CD4-positive, alpha-beta memory T cell (primary cell): ENCODE data around the gene RYR1. TPM values are rescaled to one million over a fixed set of nuclear protein-coding genes. Genes with fewer than 3 reads are reported as not detected.

ENCODE experiments used
- CTCF ChIA-PET: fragments of 350-600 bp; sonication (Branson Sonifier 250); formaldehyde crosslinking; loops from one replicate; lab custom pipeline; 2021; ENCODE audit warnings: inconsistent platforms; ENCODE audit not compliant: partially characterized antibody; lab: Charles Lee
- POLR2A ChIA-PET: fragments of 350-600 bp; sonication (Branson Sonifier 250); formaldehyde crosslinking; loops from one replicate; lab custom pipeline; 2021; ENCODE audit not compliant: partially characterized antibody; lab: Charles Lee
- DNase-seq, 5 donors: peaks; one replicate each; pipeline versions ENCODE4 v3.0.0 to v3.0.0-alpha.2; 2020 to 2022; ENCODE audit warnings: mixed read lengths in 1 of 5
- H3K27ac ChIP-seq: one replicate; pipeline ENCODE4 v1.7.0; 2013; ENCODE audit warnings: low read depth, low read length
- H3K27me3 ChIP-seq: 2 replicates; pipeline ENCODE4 v1.7.0; 2013; ENCODE audit warnings: mild to moderate bottlenecking, low read length, moderate library complexity; ENCODE audit not compliant: insufficient read depth
- H3K36me3 ChIP-seq: 2 replicates; pipeline ENCODE4 v1.7.0; 2013; ENCODE audit warnings: mild to moderate bottlenecking, low read length, moderate library complexity; ENCODE audit not compliant: insufficient read depth
- H3K4me1 ChIP-seq: 2 replicates; pipeline ENCODE4 v1.7.0; 2013; ENCODE audit warnings: mild to moderate bottlenecking, low read length, moderate library complexity; ENCODE audit not compliant: insufficient read depth
- H3K4me3 ChIP-seq, 2 donors: one replicate each; pipeline ENCODE4 v1.7.0; 2013; ENCODE audit warnings: low read length in 2 of 2, mild to moderate bottlenecking in 1 of 2
- H3K9me3 ChIP-seq, 2 donors: one replicate each; pipeline ENCODE4 v1.7.0; 2013; ENCODE audit warnings: low read length in 2 of 2, control low read depth in 1 of 2; ENCODE audit not compliant: control insufficient read depth in 1 of 2
- H3K27ac Mint-ChIP-seq, 7 donors: one replicate each; pipeline ENCODE4 v1.8.0; 2020 to 2021; ENCODE audit warnings: mixed read lengths in 7 of 7, mild to moderate bottlenecking in 6 of 7, inconsistent platforms in 3 of 7, moderate library complexity in 3 of 7
- H3K27me3 Mint-ChIP-seq, 2 donors: one replicate each; pipeline ENCODE4 v1.8.0; 2020 to 2021; ENCODE audit warnings: mixed read lengths in 2 of 2
- H3K36me3 Mint-ChIP-seq, 2 donors: one replicate each; pipeline ENCODE4 v1.8.0; 2020 to 2021; ENCODE audit warnings: mixed read lengths in 2 of 2, inconsistent platforms in 1 of 2, mild to moderate bottlenecking in 1 of 2
- H3K4me1 Mint-ChIP-seq, 4 donors: one replicate each; pipeline ENCODE4 v1.8.0; 2020 to 2021; ENCODE audit warnings: mixed read lengths in 4 of 4, mild to moderate bottlenecking in 1 of 4
- H3K4me3 Mint-ChIP-seq, 8 donors: one replicate each; pipeline ENCODE4 v1.8.0; 2020 to 2021; ENCODE audit warnings: mixed read lengths in 8 of 8, mild to moderate bottlenecking in 7 of 8, moderate library complexity in 6 of 8, inconsistent platforms in 3 of 8
- H3K9me3 Mint-ChIP-seq, 8 donors: one replicate each; pipeline ENCODE4 v1.8.0; 2020 to 2021; ENCODE audit warnings: mixed read lengths in 8 of 8, mild to moderate bottlenecking in 5 of 8, inconsistent platforms in 3 of 8, moderate library complexity in 1 of 8
- intact Hi-C: fragments of 100-400 bp; cut with micrococcal nuclease; formaldehyde crosslinking; loops from one replicate; pipeline ENCODE4 v1.15.1; 2023
- polyA plus RNA-seq, 2 donors: library from polyadenylated mRNA; unstranded; fragments of 300-500 nt; fragmentation: Illumina TruSeq; gene quantifications; one replicate each; pipeline ENCODE4 v1.2.3, GENCODE V29; 2021
- total RNA-seq, 2 experiments: library from RNA; stranded (reverse); gene quantifications; one replicate each; pipeline ENCODE4 v1.2.3, GENCODE V29; 2021

Gene RYR1
- total and polyA plus RNA-seq, 4 experiments from 2014 or later = 0.02 to 6.2 (median 2.7) TPM

DNA sequence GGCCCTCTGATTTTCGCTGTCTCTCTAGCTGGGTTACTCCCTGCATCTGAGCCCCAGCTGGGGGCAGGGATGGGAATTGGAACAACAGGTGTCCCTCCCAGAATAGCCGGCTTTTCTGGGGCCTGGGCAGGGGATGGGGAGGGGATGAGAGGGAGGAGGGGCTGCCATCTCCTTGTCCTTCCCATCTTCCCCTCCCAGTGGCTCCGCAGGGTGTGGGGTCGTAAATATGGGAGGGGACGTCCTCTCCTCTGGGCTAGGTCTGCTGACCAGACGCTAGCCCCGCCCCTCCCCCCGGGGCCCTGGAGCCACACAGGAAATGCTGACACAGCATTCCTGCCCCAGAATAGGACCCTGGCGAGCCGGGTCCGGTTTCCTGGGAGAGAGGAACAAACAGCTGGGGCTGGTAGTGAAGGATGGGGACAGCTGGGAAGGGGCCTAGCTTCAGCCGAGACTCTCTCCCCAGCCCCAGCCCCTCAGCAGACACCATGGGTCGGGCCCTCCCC is 1.1 kb downstream of the RYR1 start:
- no peak for DNase-seq
- no peaks in the 10 kb centered on the region for H3K36me3 Mint-ChIP-seq
- Histone ChIP-seq H3K9me3 (no peaks in the 10 kb centered on the region), H3K36me3 (no peaks in the 10 kb centered on the region), H3K27ac (no peak overlapping the region), H3K4me3 (no peak overlapping the region), H3K27me3 (peaks cover 3% of the 10 kb centered on the region), H3K4me1 (peaks cover 8% of the 10 kb centered on the region)
- intact Hi-C loops = no loop called here
- CTCF ChIA-PET = interaction anchor here (0.7 kb wide), 1 partner anchor 32 kb away, joined by 4 read pairs; the partner anchor contains the start of gene FAM98C
- no peaks in the 10 kb centered on the region for H3K9me3 Mint-ChIP-seq
- H3K4me3 Mint-ChIP-seq = peak overlapping the region in 5 of 8 donors; percentile 3 to 70 (median 55)
- H3K27me3 Mint-ChIP-seq = peaks cover 5 to 11% of the 10 kb centered on the region in 2 donors
- POLR2A ChIA-PET = no interaction called here
- H3K4me1 Mint-ChIP-seq = peaks cover 5 to 11% (median 6%) of the 10 kb centered on the region in 4 donors
- H3K27ac Mint-ChIP-seq = no peak overlapping the region

DNA sequence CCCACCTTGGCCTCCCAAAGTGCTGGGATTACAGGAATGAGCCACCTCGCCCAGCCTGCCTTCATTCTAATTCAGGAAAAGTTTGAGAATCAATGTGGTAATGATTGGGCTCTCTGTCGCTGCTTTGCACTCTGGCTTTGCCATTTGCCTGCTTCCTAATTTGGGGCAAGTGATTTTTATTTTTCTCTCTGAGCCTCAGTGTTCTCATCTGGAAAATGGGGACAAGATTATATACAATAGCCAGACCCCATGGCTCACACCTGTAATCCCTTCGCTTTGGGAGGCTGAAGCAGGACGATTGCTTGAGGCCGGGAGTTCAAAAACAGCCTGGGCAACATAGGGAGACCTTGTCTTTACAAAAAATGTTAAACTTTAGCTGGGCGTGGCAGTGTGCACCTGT is 3.8 kb downstream of the RYR1 start:
- intact Hi-C loops = no loop called here
- Histone ChIP-seq H3K27ac (no peak overlapping the region), H3K4me1 (peaks cover 8% of the 10 kb centered on the region), H3K27me3 (peaks cover 3% of the 10 kb centered on the region), H3K36me3 (no peaks in the 10 kb centered on the region), H3K9me3 (no peaks in the 10 kb centered on the region), H3K4me3 (no peak overlapping the region)
- H3K9me3 Mint-ChIP-seq = no peaks in the 10 kb centered on the region
- ChIA-PET POLR2A (no interaction called here), CTCF (interaction anchor here (1.1 kb wide), 1 partner anchor 9 kb away, joined by 3 read pairs; no protein-coding TSS in a partner anchor)
- H3K27me3 Mint-ChIP-seq = peaks cover 5 to 14% of the 10 kb centered on the region in 2 donors
- H3K27ac Mint-ChIP-seq = no peak overlapping the region
- no peak for DNase-seq
- H3K4me3 Mint-ChIP-seq = no peak overlapping the region
- H3K36me3 Mint-ChIP-seq = no peaks in the 10 kb centered on the region
- peaks cover 5 to 10% (median 6%) of the 10 kb centered on the region in 4 donors for H3K4me1 Mint-ChIP-seq

DNA sequence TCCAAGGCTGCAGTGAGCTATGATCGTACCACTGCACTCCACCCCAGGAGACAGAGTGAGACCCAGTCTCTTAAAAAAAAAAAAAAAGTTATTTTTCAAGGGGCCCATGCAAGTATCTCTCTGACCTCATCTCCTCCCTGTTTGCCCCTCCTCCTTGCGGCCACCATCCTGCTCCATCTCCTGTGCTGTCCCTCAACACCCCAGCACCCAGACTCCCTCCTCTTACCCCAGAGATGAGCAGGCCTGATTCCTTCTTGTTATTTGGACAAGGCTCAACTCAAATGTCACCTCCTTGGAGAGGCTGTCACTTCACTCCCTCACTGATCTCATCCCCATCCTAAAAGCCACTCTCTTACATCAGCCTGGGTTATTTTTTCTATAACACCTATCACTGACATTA is 4.4 kb downstream of the RYR1 start:
- Mint-ChIP-seq H3K4me1 (peaks cover 5 to 10% (median 6%) of the 10 kb centered on the region in 4 donors), H3K27me3 (peaks cover 5 to 14% of the 10 kb centered on the region in 2 donors), H3K4me3 (no peak overlapping the region), H3K27ac (peak overlapping the region in 1 of 7 donors; percentile 8), H3K36me3 (no peaks in the 10 kb centered on the region), H3K9me3 (no peaks in the 10 kb centered on the region)
- H3K4me1 ChIP-seq = peaks cover 8% of the 10 kb centered on the region
- no peak overlapping the region for H3K4me3 ChIP-seq
- CTCF ChIA-PET = interaction anchor here (1.1 kb wide), 1 partner anchor 10 kb away, joined by 3 read pairs; no protein-coding TSS in a partner anchor
- peaks cover 3% of the 10 kb centered on the region for H3K27me3 ChIP-seq
- intact Hi-C loops = no loop called here
- no peak for DNase-seq
- POLR2A ChIA-PET = no interaction called here
- H3K36me3 ChIP-seq = no peaks in the 10 kb centered on the region
- no peak overlapping the region for H3K27ac ChIP-seq
- H3K9me3 ChIP-seq = no peaks in the 10 kb centered on the region

DNA sequence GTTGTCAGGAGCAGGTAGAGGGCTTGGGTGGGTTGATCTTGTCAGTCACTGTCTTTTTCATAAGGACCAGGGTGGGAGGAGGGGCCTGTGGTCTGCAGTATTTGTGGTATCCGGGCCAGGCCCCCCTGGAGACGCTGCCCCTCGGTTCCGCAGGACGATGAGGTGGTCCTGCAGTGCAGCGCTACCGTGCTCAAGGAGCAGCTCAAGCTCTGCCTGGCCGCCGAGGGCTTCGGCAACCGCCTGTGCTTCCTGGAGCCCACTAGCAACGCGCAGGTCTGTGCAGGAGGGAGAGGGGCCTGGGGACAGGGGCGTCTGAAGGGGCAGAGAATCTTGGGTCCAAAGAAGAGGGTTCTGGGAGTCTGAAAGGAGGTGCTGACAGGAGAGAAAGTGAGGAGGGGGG is 7.1 kb downstream of the RYR1 start:
- Mint-ChIP-seq H3K27me3 (peaks cover 2 to 12% of the 10 kb centered on the region in 2 donors), H3K36me3 (no peaks in the 10 kb centered on the region), H3K9me3 (no peaks in the 10 kb centered on the region), H3K4me1 (peaks cover 0 to 4% (median 0%) of the 10 kb centered on the region in 4 donors), H3K27ac (no peak overlapping the region), H3K4me3 (no peak overlapping the region)
- no peak for DNase-seq
- Histone ChIP-seq H3K9me3 (no peaks in the 10 kb centered on the region), H3K4me3 (no peak overlapping the region), H3K27me3 (no peaks in the 10 kb centered on the region), H3K27ac (no peak overlapping the region), H3K4me1 (no peaks in the 10 kb centered on the region), H3K36me3 (no peaks in the 10 kb centered on the region)
- POLR2A ChIA-PET = no interaction called here
- intact Hi-C loops = no loop called here
- CTCF ChIA-PET = interaction anchor here (1.3 kb wide), 1 partner anchor 37 kb away, joined by 5 read pairs; the partner anchor contains the start of gene FAM98C

DNA sequence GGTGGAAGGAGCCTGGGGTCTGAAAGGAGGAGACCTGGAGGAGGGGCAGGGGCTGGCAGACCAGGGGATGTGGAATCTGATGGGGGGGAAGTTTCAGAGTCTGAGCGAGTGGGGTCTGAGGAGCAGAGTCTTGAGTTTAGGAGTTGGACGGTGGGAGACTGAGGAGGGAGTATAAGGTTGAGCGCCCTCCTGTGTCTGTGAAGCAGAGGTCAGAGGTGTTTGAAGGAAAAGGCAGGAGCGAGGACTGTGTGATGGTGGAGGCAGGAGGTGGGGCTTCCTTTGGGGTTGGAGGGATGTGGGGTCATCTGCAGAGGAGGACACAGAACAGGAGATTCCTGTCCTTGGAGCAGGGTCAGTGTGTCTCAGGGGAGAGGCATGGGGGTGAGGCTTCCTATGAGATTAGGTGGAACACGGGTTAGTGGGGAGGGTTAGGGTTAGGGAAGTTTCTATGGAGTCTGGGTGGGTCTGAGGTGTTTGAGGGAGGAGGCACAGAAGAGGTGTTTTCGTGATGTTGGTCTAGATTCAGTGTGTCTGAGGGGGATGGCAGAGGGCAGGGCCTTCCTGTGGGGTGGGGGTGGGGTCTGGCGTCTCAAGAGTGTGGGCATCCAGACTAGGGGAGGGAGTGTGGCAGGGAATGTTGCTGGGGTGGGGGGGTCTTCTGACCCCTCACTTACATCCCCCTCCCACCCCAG is 8.3 kb downstream of the RYR1 start:
- Mint-ChIP-seq H3K4me3 (no peak overlapping the region), H3K4me1 (peaks cover 0 to 4% (median 0%) of the 10 kb centered on the region in 4 donors), H3K27ac (peak overlapping the region in 2 of 7 donors; percentile 14 to 28), H3K27me3 (peaks cover 2 to 12% of the 10 kb centered on the region in 2 donors), H3K36me3 (no peaks in the 10 kb centered on the region), H3K9me3 (no peaks in the 10 kb centered on the region)
- H3K9me3 ChIP-seq = no peaks in the 10 kb centered on the region
- no peak overlapping the region for H3K27ac ChIP-seq
- no peaks in the 10 kb centered on the region for H3K4me1 ChIP-seq
- ChIA-PET CTCF (no interaction called here), POLR2A (no interaction called here)
- no peak overlapping the region for H3K4me3 ChIP-seq
- H3K27me3 ChIP-seq = no peaks in the 10 kb centered on the region
- intact Hi-C loops = no loop called here
- no peak for DNase-seq
- H3K36me3 ChIP-seq = no peaks in the 10 kb centered on the region

DNA sequence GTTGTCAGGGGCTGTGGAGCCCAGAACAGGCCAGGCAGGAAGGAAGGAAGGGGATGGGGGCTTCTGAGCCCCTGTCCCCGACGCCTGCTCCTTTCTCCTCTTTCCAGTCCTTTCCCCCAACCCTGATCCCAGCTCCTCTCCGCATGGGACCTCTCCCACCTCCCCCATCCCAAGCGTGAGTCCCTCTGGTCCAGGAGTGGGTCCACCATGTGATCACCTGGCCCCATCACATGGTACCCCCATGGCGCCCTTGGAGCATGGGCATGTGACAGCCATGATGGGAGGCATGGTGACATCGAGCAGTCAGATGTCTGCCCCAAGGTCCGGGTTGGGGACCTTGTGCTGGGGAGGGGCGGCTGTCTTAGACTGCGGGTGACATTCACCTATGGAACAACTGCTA is 9.2 kb downstream of the RYR1 start:
- DNase-seq = no peak
- Mint-ChIP-seq H3K4me3 (no peak overlapping the region), H3K9me3 (no peaks in the 10 kb centered on the region), H3K27me3 (peaks cover 2 to 12% of the 10 kb centered on the region in 2 donors), H3K4me1 (peaks cover 0 to 4% (median 0%) of the 10 kb centered on the region in 4 donors), H3K27ac (no peak overlapping the region), H3K36me3 (no peaks in the 10 kb centered on the region)
- H3K4me3 ChIP-seq = no peak overlapping the region
- H3K27me3 ChIP-seq = no peaks in the 10 kb centered on the region
- H3K36me3 ChIP-seq = no peaks in the 10 kb centered on the region
- intact Hi-C loops = no loop called here
- H3K4me1 ChIP-seq = no peaks in the 10 kb centered on the region
- H3K9me3 ChIP-seq = no peaks in the 10 kb centered on the region
- ChIA-PET POLR2A (no interaction called here), CTCF (no interaction called here)
- no peak overlapping the region for H3K27ac ChIP-seq

DNA sequence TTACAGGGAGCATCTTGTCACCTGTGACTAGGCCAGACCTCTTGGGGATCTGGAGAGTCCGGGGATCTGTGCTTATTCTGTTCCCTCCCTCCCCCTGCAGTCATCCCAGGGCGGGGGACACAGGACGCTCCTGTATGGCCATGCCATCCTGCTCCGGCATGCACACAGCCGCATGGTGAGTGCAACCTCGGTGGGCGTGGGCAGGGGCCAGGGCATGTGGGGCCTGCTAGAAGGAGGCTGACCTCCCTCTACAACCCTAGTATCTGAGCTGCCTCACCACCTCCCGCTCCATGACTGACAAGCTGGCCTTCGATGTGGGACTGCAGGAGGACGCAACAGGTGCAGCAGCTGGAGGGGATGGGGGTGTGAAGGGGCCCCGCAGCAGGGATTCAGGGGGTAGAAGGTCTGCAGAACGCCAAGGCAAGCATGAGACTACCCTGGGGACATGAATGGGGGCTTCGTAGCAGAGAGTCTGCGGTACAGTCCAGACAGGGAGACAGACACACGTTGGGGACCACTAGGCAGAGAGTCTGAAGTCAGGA is 10.0 kb downstream of the RYR1 start:
- Mint-ChIP-seq H3K4me1 (peaks cover 0 to 4% (median 0%) of the 10 kb centered on the region in 4 donors), H3K9me3 (no peaks in the 10 kb centered on the region), H3K36me3 (no peaks in the 10 kb centered on the region), H3K27ac (no peak overlapping the region), H3K4me3 (no peak overlapping the region), H3K27me3 (peaks cover 0 to 10% of the 10 kb centered on the region in 2 donors)
- no peaks in the 10 kb centered on the region for H3K9me3 ChIP-seq
- H3K4me1 ChIP-seq = no peaks in the 10 kb centered on the region
- no peak overlapping the region for H3K4me3 ChIP-seq
- intact Hi-C loops = no loop called here
- no peaks in the 10 kb centered on the region for H3K36me3 ChIP-seq
- ChIA-PET POLR2A (no interaction called here), CTCF (no interaction called here)
- no peak overlapping the region for H3K27ac ChIP-seq
- no peaks in the 10 kb centered on the region for H3K27me3 ChIP-seq
- no peak for DNase-seq
